ENCODE data around the gene VPS13A. TPM values are rescaled to one million over a fixed set of nuclear protein-coding genes. Genes with fewer than 3 reads are reported as not detected.

The VPS13A gene
- total and polyA plus RNA-seq, 2 experiments from 2014 or later = 13.2 to 65.6 TPM

DNA sequence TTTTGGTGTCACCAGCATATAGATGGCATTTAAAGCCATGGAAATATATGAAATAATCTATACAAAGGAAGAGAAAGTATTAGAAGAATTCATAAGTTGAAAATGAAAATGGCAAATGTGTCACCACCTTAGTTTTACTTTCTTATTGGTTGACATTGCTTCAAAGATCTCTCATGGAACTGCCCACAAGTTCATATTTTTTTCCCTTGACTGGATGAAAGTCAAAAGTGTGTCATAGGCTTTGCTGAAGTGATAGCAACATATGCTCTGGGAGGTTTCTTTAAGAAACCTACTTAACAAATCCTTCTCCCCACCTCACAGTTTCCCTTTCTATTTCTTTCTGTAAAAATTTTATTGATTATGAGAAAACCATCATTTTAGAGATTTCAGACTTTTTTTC lies 127.2 kb downstream of the VPS13A start:
- no peak overlapping the region for H3K4me3 ChIP-seq
- no peak for DNase-seq (ENCODE audit: low spot score)
- H3K27ac ChIP-seq = no peak overlapping the region
- no peak for TF ChIP-seq CTCF (IDR thresholded peaks at IDR 0.05; ENCODE audit: poor library complexity)
- TF ChIP-seq EZH2phosphoT487 (IDR thresholded peaks at IDR 0.05; ENCODE audit: low read depth, severe bottlenecking, unreplicated experiment) = no peak
- no peak for TF ChIP-seq EZH2 (IDR thresholded peaks at IDR 0.05; ENCODE audit: borderline replicate concordance)
- H3K4me2 ChIP-seq = no peak overlapping the region
- no peaks in the 10 kb centered on the region for H4K20me1 ChIP-seq (ENCODE audit: insufficient read depth, poor library complexity, severe bottlenecking)
- no peaks in the 10 kb centered on the region for H3K36me3 ChIP-seq (replicated peaks; ENCODE audit: insufficient read depth, low read depth)
- H2AFZ ChIP-seq = no peak overlapping the region
- H3K9me2 ChIP-seq (replicated peaks; ENCODE audit: insufficient read depth) = no peaks in the 10 kb centered on the region
- no peaks in the 10 kb centered on the region for H3K27me3 ChIP-seq
- no peaks in the 10 kb centered on the region for H3K79me2 ChIP-seq
- no peaks in the 10 kb centered on the region for H3K9me3 ChIP-seq (ENCODE audit: low read depth)
- H3K4me1 ChIP-seq (ENCODE audit: insufficient read depth) = no peaks in the 10 kb centered on the region

DNA sequence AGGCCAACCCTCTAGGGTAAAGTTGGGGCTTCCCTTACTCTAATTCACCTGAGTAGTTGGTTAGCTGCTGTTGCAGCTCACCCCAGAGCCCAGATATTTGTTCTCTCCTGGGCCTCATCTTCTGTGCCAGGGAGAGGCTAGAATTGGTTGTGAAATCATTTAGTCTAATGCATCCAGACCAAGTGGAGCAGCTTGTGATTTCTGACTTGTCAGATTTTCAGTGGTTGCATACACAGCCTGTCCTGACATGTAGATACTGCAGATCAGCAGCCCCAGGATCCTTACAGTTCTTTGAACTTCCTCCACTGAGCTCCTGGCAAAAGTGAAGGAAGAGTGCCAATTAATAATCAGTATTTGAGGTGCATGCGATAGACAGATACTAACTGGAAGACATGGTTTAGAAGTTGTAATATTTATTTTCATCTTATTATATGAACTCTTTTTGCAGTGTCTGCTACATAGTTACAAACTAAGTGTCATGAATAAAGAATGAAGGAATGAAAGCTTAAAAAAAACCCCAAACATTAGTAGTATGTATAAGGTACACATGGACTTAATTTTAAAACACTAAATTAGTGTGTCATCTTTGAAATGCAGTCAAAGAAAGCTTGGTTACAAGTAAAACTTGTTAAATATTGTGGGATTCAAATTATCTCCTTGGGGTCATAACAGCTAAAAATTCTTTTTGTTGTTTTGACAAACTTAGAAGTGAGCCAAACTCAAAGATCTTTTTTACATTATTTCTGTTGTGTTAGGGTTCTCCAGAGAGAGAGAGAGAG lies 128.5 kb downstream of the VPS13A start:
- Histone ChIP-seq H3K4me2 (no peak overlapping the region), H3K9me2 (replicated peaks; ENCODE audit: insufficient read depth) (no peaks in the 10 kb centered on the region), H3K27me3 (no peaks in the 10 kb centered on the region), H3K27ac (no peak overlapping the region), H3K4me1 (ENCODE audit: insufficient read depth) (no peaks in the 10 kb centered on the region), H3K4me3 (no peak overlapping the region), H3K9me3 (ENCODE audit: low read depth) (no peaks in the 10 kb centered on the region), H3K36me3 (replicated peaks; ENCODE audit: insufficient read depth, low read depth) (no peaks in the 10 kb centered on the region), H4K20me1 (ENCODE audit: insufficient read depth, poor library complexity, severe bottlenecking) (no peaks in the 10 kb centered on the region), H3K79me2 (no peaks in the 10 kb centered on the region), H2AFZ (no peak overlapping the region)
- no peak for DNase-seq (ENCODE audit: low spot score)
- TF ChIP-seq EZH2phosphoT487 (IDR thresholded peaks at IDR 0.05; ENCODE audit: low read depth, severe bottlenecking, unreplicated experiment) (no peak), CTCF (IDR thresholded peaks at IDR 0.05; ENCODE audit: poor library complexity) (no peak), EZH2 (IDR thresholded peaks at IDR 0.05; ENCODE audit: borderline replicate concordance) (no peak)
- 90% methylated on average over 1 of the region's 1 CpG for WGBS (ENCODE audit: low lambda C conversion rate, missing lambda C conversion rate)

DNA sequence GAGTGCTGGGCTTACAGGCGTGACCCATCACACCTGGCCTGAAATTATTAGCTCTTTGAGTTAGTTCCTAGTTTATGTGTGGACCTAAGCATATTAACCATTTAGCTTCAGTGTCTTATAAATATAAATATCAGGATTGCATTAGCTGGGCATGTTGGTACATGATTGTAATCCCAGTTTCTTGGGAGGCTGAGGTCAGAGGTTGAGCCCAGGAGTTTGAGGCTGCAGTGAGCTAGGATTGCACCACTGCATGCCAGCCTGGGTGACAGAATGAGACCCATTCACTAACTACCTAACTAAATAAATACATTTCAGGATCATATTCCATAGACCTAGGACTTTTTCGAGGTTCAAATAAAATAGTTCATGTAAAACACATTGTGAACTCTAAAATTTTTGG lies 129.8 kb downstream of the VPS13A start:
- H3K27ac ChIP-seq = no peak overlapping the region
- no peaks in the 10 kb centered on the region for H3K4me1 ChIP-seq (ENCODE audit: insufficient read depth)
- no peak for DNase-seq (ENCODE audit: low spot score)
- TF ChIP-seq EZH2 (IDR thresholded peaks at IDR 0.05; ENCODE audit: borderline replicate concordance) = no peak
- no peak overlapping the region for H3K4me2 ChIP-seq
- no peaks in the 10 kb centered on the region for H3K36me3 ChIP-seq (replicated peaks; ENCODE audit: insufficient read depth, low read depth)
- no peaks in the 10 kb centered on the region for H3K9me2 ChIP-seq (replicated peaks; ENCODE audit: insufficient read depth)
- no peak overlapping the region for H3K4me3 ChIP-seq
- H3K27me3 ChIP-seq = no peaks in the 10 kb centered on the region
- no peaks in the 10 kb centered on the region for H3K9me3 ChIP-seq (ENCODE audit: low read depth)
- H3K79me2 ChIP-seq = no peaks in the 10 kb centered on the region
- WGBS (ENCODE audit: low lambda C conversion rate, missing lambda C conversion rate) = 91% methylated on average over 2 of the region's 2 CpGs
- no peaks in the 10 kb centered on the region for H4K20me1 ChIP-seq (ENCODE audit: insufficient read depth, poor library complexity, severe bottlenecking)
- H2AFZ ChIP-seq = no peak overlapping the region

- Histone ChIP-seq H3K79me2 (no peaks in the 10 kb centered on the region), H3K4me1 (ENCODE audit: insufficient read depth) (no peaks in the 10 kb centered on the region), H2AFZ (no peak overlapping the region), H3K27me3 (no peaks in the 10 kb centered on the region), H3K4me2 (no peak overlapping the region), H3K4me3 (no peak overlapping the region), H3K36me3 (replicated peaks; ENCODE audit: insufficient read depth, low read depth) (no peaks in the 10 kb centered on the region), H3K9me2 (replicated peaks; ENCODE audit: insufficient read depth) (no peaks in the 10 kb centered on the region), H3K9me3 (ENCODE audit: low read depth) (no peaks in the 10 kb centered on the region), H3K27ac (no peak overlapping the region), H4K20me1 (ENCODE audit: insufficient read depth, poor library complexity, severe bottlenecking) (no peaks in the 10 kb centered on the region)
- TF ChIP-seq CTCF (IDR thresholded peaks at IDR 0.05; ENCODE audit: poor library complexity) = no peak
- no peak for TF ChIP-seq EZH2 (IDR thresholded peaks at IDR 0.05; ENCODE audit: borderline replicate concordance)
- no peak for TF ChIP-seq EZH2phosphoT487 (IDR thresholded peaks at IDR 0.05; ENCODE audit: low read depth, severe bottlenecking, unreplicated experiment)
- DNase-seq (ENCODE audit: low spot score) = no peak
- WGBS (ENCODE audit: low lambda C conversion rate, missing lambda C conversion rate) = 91% methylated on average over 1 of the region's 1 CpG
Observed at GRCh38 chr9:77316058-77316457, 138.7 kb downstream of the VPS13A start.
